GM04504 (cell line): Measurements from ENCODE around the gene SH3RF1.

Source experiments
- DNase-seq: peaks from one replicate; pipeline ENCODE4 v3.0.0-alpha.2; 2012; ENCODE audit warnings: low read depth

SH3RF1 gene

DNA sequence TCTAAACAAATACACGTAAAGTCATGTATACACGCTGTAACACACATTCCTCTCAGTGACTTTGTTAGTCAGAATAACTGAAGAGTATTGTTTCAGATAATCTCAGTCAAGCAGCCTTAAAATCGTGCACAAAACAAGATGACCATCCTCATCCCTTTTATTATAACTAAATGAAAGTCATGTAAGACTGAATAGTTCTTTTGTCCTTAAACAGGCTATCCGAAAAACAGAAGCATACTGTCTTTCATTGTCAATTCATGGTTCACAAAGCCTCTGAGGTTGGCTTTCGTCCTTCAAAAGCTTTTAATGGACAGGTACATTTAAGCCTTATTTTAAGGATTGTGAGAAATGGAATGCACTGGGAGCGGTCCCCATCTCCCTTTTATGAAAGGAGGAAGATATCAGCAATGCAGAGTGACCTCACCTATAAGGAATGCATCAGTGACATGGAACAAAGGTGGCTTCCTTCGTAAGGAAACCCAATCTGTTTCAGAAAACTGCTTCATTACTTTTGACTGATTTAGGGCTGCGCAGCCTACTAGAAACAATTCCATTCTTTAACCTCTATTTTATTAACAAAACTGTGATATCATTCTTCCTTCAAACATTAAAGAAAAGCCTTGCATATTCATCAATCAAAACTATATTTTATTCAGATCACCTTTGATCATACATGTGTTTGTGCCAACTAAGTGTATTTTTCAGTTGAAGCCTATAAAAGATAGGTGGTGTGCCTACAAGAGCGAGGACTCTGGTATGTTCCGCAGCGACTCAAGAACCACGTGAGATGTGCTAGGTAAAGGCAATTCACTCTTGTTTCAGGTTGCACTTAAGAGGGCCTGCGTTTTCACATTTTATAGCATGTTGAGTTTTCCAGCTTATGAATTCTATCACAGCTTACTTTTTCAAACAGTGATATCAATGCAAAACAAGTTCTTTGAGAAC, 19.2 kb downstream of the SH3RF1 start:
- no peak for DNase-seq

DNA sequence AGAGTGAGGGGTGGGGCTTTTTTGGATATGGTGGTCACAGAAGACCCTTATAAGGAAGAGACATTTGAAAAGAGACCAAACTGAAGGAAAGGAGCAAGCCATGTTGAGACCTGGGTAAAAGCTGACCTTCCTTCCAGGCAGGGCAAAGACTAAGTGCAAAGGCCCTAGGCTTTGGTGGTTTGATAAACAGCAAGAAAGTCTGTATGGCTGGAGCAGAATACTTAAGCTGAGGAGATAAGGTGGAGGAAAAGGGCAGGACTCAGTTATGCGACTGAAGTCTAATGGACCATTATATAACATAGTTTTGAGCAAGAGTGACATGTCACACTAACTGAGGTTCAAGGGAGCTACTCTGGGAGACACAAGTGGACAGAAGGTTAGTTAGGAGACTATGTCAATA, 20.0 kb downstream of the SH3RF1 start:
- DNase-seq = no peak

DNA sequence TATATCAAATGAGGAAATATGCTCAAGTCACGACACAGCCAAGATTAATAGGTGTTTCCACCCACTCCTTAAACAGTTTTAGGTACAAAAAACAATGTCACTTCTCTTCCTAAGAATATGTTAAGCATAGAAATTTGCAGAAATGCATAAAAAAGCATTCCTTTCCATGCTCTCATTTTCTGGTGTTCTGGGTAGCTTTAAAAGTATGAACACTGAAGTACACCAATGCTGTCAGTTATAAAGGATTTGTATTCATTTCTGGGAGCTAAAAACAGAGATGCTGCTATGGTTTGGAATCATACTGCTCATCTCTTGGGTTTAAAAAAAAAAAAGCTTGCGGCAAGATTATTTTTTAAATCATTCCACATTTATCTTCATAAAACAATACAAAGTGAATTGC, 20.8 kb downstream of the SH3RF1 start:
- no peak for DNase-seq

DNA sequence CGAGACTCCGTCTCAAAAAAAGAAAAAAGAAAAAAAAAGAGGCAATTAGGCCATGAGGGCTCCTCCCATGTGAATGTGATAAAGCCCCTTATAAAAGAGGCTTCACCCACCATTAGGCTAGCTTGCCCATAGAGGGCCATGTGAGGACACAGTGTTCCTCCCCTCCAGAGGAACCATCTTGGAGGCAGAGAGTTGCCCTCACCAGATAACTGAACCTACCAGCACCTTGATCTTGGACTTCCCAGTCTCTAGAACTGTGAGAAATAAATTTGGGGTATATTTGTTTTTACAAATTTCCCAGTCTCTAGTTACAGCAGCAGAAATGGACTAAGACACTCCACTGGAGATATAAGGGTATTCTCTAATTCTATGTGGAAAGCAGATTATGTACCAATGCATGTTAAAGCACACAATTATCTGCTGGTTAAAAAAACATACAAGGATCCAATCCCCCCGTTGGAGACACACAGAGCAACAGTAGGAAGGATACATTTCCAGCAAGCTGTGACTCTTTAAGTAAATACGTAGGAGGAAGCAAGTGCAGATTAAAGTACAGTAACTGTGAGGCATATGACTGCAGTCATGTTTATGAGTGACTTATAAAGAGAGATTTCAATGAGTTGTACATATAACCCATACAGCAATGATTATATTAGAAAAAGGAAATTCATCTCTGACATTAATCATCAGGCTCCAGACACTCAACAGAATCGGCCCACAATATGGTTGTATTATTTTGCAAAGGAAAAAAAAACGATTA, 21.4 kb downstream of the SH3RF1 start:
- no peak for DNase-seq

DNA sequence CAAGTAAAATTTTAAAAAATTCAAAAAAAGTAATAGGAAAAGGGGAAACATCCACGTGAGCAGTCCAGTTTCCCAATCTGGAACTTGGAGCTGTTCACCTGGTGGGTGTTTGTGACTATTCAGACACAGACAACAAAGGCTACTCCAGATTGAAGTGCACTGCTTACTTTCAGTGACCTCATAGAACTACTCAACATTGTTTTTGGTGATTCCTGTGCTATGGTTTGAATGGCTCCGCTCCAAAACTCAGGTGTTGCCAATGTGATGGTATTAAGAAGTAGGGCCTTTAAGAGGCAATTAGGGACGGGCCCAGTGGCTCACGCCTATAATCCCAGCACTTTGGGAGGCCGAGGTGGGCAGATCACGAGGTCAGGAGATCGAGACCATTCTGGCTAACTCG, 22.1 kb downstream of the SH3RF1 start:
- no peak for DNase-seq

DNA sequence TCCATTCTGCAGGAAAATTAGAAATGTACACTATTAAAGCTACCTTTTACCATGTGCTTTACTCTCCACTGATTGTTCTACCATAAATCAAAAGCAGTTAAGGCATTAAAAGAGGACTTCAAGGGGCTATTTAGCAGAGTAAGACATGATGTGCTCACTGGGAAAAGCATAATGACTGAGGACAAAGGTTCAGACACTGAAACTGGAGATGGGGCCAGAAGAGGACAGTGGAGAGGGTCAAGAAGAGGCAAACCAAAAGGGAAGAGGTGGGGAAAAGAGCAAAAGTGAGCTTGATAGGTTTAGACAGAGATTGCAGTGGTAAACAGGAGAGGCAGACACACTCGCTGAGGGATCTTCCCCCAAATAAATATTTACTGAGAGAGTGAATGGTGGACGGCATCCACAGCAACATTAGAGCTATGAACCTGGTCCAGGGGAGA, 23.8 kb downstream of the SH3RF1 start:
- no peak for DNase-seq

DNA sequence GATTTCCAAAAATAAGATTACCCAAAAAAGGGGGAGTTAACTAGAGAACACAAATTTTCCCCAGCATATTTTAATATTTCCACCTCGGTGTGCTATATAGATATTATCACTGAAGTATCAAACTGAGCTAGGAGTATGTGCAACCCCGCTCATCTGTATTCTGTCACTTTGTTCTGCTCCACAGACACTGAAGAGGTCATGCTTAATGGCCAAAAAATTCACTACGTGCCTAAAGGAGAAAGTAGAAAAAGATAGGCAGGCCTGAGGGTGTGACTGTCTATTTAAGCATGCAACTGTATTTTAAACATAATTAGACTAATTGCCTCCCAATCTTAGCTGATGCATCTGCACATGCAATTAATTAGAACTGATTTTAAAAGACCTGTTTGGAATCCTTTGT, 24.5 kb downstream of the SH3RF1 start:
- DNase-seq = no peak

DNA sequence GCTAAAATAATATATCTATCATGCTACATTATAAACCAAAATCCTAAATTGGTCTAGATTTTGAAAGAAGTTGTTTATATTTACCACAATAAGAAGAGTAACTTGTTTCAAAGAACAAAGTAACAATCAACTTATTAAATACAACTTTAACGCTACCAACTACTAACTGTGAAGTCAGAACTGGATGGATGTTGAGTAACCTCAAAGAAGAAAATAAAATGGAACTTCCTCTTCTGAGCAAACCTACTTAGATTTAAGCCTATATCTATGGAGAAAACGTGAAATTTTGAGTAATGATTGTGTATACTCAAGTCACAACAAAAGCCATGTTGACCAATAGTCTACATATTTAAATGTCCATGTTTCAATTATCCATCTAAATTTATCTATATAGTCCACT, 25.7 kb downstream of the SH3RF1 start:
- no peak for DNase-seq

DNA sequence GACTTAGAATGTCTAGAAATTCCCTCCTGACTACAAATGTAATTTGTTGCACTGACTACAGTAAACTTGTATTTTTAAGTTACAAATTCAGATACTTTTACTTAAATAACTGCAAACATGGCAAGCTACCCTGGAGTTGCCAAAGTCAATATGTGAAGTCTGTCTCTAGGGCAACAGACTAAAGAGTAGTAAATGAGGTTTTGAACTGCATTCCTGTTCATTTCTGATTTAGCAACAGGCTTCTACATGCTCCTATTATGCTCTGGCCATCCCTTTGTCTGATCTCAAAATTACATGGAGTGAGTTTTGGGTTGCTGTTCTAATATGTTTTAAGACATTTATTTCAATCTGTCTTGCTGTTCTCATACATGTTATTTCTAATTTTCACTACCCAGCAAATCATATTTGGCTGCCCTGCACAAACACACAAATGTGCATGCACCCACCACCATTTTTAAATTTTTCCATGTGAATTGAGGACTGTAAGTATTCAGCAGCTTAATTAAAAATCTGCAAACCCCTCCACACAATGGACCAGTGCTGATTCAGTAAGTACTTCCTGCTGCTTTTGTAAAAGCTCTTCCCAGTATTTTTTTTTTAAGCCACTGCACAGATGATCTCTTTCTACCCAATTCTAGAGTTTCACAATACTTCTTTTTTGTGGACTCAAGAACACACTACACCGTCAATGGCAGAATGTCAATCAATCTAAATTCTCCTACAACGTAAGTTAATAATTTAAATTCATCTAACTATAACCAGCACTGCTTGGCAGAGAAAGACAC, 26.7 kb downstream of the SH3RF1 start:
- DNase-seq = no peak

DNA sequence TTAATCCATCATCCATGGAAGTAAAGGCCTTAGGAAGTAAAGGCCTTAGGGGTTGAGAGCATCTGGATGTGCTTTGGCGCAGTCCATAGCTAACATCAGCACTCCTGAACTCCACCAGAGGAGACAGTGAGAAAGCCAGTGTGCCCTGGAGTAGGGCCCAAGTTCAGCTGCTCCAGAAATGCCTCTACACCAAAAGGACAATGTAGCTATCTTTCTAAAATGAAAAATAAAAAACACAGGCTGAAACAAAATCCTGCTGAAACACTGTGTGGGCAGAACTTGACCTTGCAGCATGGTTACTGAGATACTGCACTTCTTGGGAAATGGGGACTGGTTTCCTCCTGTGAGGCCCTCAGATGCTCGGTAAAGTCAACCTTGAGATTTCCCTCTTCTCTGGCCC, 29.3 kb downstream of the SH3RF1 start:
- DNase-seq = no peak

DNA sequence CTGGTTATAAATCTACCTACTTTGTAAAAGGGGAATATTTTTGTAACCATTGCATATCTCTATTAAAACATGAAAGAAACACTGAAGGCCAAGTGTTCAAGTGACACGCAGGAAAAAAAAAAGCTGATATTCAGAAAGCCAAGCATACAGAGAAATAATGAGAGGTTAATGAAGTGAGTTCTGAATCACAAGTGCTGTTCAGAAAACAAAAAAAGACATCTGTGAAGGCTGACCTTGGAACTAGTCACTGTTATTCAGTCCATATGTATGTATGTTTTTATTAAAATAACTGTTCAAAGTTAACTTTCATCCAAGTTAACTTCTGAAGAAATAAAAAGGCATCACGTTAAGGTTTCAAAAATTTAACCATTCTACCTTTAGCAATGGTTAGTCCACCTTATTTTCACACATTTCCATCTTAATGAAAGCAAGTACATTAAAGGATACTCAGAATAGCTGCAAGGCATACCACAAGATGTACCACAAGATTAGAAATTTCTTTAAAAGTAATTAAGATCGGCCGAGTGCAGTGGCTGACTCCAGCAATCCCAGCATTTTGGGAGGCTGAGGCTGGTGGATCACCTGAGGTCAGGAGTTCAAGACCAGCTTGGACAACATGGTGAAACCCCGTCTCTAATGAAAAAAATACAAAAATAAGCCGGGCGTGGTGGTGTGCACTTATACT, 31.4 kb downstream of the SH3RF1 start:
- no peak for DNase-seq

DNA sequence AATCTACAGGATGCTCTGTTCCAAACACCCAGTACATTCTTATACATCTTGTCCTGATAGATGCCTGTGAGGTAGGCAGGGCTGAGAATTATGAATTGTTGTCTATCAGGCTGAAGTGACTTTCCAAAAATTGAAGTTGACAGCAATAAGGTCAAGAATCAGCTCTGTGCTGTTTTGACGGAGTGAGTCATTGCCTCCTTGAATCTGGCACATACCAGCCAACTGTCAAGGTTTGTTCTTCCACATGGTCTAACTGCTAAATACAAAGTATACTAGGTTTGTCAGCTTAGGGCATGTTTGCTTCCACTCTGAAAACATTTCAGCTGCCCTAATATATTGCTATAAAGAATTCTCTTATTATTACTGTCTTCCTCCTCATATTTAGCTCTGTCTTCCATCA, 32.3 kb downstream of the SH3RF1 start:
- DNase-seq = no peak

DNA sequence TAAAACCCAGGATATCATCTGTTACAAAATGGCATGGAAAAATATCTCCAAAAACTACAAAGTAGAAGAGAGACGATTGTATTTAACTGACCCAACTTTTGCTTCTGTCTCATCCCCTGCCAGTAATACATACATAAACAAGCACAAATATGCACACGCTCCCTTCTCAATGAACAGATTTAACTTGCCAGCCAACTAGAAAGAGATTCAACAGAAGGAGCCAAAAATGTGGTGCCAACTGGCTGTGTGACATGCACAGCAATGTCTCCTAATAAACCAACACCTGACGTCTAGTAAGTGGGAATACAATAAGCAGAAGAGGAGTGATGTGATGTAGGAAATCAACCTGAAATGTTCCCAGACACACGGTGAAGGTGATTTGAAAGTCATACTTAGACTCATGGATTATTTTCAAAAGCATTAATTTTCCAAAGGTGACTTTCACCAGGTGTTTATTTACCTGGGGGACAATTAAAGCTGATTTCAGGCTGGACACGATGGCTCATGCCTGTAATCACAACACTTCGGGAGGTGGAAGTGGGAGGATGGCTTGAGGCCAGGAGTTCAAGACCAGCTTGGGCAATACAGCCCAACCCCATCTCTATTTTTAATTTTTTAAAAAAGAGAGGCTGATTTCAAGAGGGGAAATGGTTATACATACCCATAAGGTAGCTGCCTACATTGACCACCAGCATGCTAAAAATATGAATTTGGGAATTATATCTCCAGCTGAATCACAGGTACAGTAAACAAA, 33.7 kb downstream of the SH3RF1 start:
- DNase-seq = no peak

DNA sequence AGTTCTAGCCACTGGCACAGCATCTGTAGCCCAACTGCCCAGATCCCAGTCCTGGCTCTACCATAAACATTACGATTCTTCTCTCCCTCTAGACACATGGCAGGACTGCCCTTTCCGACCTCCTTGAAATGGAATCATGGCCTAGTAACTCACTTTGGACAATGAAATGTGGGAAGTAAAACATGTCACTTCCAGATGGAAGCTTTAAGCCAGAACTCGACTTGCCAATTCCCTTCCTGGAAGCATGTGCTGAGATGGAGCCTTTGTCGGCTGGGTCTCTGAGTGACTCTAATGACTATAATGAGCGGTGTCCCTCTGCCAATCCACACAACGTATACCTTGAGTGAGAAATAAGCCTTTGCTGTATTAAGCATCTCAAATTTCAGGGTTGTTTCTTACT, 34.7 kb downstream of the SH3RF1 start:
- no peak for DNase-seq

DNA sequence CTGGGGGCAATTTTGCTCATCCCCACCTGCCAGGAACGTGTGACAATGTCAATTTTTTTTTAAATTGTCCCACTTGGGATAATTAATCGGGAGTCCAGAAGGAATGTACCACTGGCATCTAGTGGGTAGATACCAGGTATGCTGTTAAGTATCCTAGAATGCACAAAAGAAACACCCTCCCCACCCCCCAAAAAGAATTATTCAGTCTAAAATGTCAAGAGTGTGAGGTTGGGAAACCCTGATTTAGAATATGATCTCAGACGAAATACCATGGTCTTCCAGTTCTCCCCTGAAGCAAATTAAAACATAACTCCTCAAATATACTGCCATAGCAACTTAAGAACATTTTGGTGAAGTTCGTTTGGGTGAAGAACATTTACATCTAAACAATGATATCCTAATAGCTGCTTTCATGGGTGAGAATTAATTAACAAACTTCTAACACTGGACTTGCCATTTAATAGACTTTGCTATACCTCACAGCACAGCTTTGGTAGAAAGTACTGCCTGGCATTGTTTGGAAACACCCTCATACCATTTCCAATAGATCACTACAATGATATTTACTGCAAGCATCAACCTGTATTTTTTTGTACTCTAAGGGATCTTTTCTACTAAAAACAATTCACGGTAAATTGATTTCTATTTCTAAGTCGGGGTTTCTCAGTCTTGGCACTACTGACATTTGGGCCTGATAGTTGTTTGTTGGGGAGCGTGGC, 36.5 kb downstream of the SH3RF1 start:
- DNase-seq = no peak

DNA sequence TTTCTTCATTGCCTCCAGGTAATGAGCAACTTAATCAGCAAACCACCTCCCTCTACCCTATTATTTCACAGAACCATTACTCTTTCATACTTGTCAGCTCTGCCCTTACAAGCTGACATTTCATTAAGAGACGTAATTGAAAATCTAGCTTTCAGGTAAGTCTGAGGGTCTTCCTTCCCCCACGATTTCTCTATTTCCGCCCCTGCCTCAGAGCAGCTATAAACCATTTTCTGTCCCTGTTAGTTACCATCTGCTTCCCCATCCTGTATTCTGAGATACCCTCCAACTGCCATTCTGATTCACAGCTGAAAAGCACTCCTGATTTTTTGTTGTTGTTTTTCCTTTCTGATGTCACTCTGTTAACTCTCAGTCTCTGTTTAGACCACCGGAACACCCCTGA, 37.1 kb downstream of the SH3RF1 start:
- no peak for DNase-seq

DNA sequence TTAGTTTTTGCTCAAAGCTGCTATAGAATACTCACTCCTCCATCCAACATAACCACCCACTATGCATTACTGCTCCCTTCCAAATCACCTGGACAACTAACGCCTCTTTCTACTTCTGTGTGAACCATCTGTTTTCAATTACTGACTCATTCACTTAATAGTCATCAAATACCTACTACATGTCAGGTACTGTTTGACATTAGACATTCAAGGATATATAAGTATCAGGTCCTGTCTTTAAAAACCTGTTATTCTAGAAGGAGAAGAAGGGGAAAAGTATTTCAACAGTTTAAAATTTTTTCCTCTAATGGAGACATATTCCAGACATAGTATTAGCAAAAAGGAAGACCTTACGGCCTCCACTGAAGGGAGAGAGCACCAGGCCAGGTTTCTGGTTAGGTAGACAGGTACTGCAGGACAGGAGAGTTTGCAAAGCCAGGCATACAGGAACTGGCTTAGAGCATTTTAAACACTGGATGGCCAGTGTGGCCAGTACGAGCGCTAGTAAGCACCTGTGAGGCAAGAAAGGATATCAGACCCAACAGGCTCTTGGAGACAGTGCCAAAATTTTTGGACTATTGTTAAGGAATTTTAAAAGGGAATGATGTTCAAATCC, 39.0 kb downstream of the SH3RF1 start:
- no peak for DNase-seq

DNA sequence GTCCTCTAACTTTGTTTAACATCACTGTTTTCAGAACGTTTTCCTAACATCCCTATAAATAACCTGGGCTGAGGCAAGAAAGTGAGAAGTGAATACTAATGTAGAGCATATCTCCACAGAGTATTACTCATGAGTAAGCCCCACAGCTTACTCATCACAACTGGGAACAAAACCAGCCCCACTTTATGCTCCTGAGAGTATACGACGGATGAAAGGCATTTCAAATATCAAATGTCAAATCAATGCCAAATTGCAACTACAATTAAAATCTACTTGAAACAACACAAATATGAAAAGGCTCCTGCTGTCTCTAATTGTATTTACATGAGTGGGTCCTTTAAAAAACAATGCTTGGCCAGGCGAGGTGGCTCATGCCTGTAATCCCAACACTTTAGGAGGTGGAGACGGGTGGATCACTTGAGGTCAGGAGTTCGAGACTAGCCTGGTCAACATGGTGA, 41.2 kb downstream of the SH3RF1 start:
- DNase-seq = peak; percentile 93

DNA sequence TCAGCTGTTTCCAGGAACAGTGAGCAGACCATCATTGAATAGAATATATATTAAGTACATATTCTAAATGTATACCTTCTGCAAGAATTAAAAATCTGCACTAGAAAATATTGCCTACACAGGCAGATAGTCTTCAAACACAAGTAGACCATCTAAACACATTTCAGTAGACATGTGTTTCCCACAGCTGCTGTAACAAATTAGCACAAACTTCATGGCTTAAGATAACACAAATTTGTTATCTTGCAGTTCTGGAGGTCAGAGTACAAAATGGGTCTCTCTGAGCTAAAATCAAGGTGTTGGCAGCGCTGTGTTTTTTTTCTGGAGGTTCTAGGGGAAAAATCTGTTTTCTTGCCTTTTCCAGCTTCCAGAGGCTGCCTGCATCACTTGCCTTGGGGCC, 42.7 kb downstream of the SH3RF1 start:
- no peak for DNase-seq

DNA sequence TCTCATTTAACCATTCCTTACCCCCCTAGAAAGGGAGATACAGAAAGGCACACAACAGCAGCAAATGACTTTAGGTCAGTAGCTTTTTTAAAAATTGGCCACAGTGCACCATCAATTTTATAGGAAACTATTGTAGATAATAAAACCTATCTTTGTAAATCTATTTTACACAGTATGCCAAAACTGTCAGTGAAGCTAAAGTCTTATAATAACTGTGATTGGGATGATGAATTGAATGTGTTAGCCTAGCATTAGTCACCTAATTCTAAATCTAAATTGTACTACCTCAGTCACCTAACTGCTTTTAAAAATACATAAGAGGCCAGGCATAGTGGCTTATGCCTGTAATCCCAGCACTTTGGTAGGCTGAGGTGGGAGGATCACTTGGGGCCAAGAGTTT, 44.2 kb downstream of the SH3RF1 start:
- no peak for DNase-seq
